SK-N-SH treated with all-trans-retinoic acid at 6 μM for 48 hours (cell line): Measurements from ENCODE around the gene UBXN1.

ENCODE experiments used
- ATAC-seq: fragments of 200-7000 bp; cut with Tn5 transposase; 3 replicates; pipeline ENCODE4 v1.9.1; 2020; ENCODE audit warnings: mild to moderate bottlenecking, moderate library complexity
- BACH2 ChIP-seq: fragments of 250-450 bp; sonication (Bioruptor Pico); IDR thresholded peaks from 2 replicates; pipeline ENCODE4 v1.9.0; 2021; ENCODE audit warnings: mild to moderate bottlenecking, borderline replicate concordance
- CREB5 ChIP-seq: fragments of 250-450 bp; sonication (Bioruptor Pico); IDR thresholded peaks from 2 replicates; pipeline ENCODE4 v1.5.1; 2020; ENCODE audit warnings: low read depth, mild to moderate bottlenecking, moderate library complexity
- CSDC2 ChIP-seq: fragments of 250-450 bp; sonication (Bioruptor Pico); IDR thresholded peaks from 2 replicates; pipeline ENCODE4 v1.5.0; 2020; ENCODE audit warnings: mild to moderate bottlenecking, moderate library complexity
- CSRNP3 ChIP-seq: fragments of 250-450 bp; sonication (Bioruptor Pico); IDR thresholded peaks from 2 replicates; pipeline ENCODE4 v1.5.1; 2021; ENCODE audit warnings: mild to moderate bottlenecking, moderate library complexity
- ESRRG ChIP-seq: fragments of 250-450 bp; sonication (Bioruptor Pico); IDR thresholded peaks from 2 replicates; pipeline ENCODE4 v1.6.1; 2021; ENCODE audit warnings: mild to moderate bottlenecking
- GLIS3 ChIP-seq: fragments of 250-450 bp; sonication (Bioruptor Pico); IDR thresholded peaks from 2 replicates; pipeline ENCODE4 v1.5.0; 2020; ENCODE audit warnings: mild to moderate bottlenecking, moderate library complexity
- ISL1 ChIP-seq: fragments of 250-450 bp; sonication (Bioruptor Pico); IDR thresholded peaks from 2 replicates; pipeline ENCODE4 v2.1.2; 2022; ENCODE audit warnings: mild to moderate bottlenecking, moderate library complexity
- OSR1 ChIP-seq: fragments of 250-450 bp; sonication (Bioruptor Pico); IDR thresholded peaks from 2 replicates; pipeline ENCODE4 v1.8.0; 2022; ENCODE audit warnings: moderate library complexity, mild to moderate bottlenecking, inconsistent platforms
- PATZ1 ChIP-seq: fragments of 250-450 bp; sonication (Bioruptor Pico); IDR thresholded peaks from 2 replicates; pipeline ENCODE4 v1.8.0; 2020; ENCODE audit warnings: mild to moderate bottlenecking, moderate library complexity, borderline replicate concordance
- POU6F1 ChIP-seq: fragments of 250-450 bp; sonication (Bioruptor Pico); IDR thresholded peaks from 2 replicates; pipeline ENCODE4 v1.8.0; 2021; ENCODE audit warnings: low read depth, mild to moderate bottlenecking, moderate library complexity, borderline replicate concordance
- PPARA ChIP-seq: fragments of 250-450 bp; sonication (Bioruptor Pico); IDR thresholded peaks from 2 replicates; pipeline ENCODE4 v1.5.0; 2020; ENCODE audit warnings: mild to moderate bottlenecking, borderline replicate concordance
- RARB ChIP-seq: fragments of 250-450 bp; sonication (Bioruptor Pico); IDR thresholded peaks from 2 replicates; pipeline ENCODE4 v1.8.0; 2021; ENCODE audit warnings: mild to moderate bottlenecking, moderate library complexity
- SNAI2 ChIP-seq: fragments of 250-450 bp; sonication (Bioruptor Pico); IDR thresholded peaks from 2 replicates; pipeline ENCODE4 v1.5.0; 2020; ENCODE audit warnings: mild to moderate bottlenecking, moderate library complexity
- TCF4 ChIP-seq: fragments of 250-450 bp; sonication (Bioruptor Pico); IDR thresholded peaks from 2 replicates; pipeline ENCODE4 v1.8.0; 2021; ENCODE audit warnings: mild to moderate bottlenecking, moderate library complexity, borderline replicate concordance
- TOX ChIP-seq: fragments of 250-450 bp; sonication (Bioruptor Pico); IDR thresholded peaks from 2 replicates; pipeline ENCODE4 v1.8.0; 2021; ENCODE audit warnings: mild to moderate bottlenecking, moderate library complexity, borderline replicate concordance
- TSHZ2 ChIP-seq: fragments of 250-450 bp; sonication (Bioruptor Pico); IDR thresholded peaks from 2 replicates; pipeline ENCODE4 v1.5.0; 2020; ENCODE audit warnings: mild to moderate bottlenecking, moderate library complexity
- ZFP3 ChIP-seq: fragments of 250-450 bp; sonication (Bioruptor Pico); IDR thresholded peaks from 2 replicates; pipeline ENCODE4 v1.5.0; 2020; ENCODE audit warnings: mild to moderate bottlenecking, moderate library complexity
- ZFP30 ChIP-seq: fragments of 450-650 bp; formaldehyde crosslinking; IDR thresholded peaks from 2 replicates; pipeline ENCODE4 v1.5.0; 2022; ENCODE audit warnings: mild to moderate bottlenecking, moderate library complexity
- ZNF565 ChIP-seq: fragments of 450-650 bp; formaldehyde crosslinking; conservative IDR thresholded peaks from 2 replicates; pipeline ENCODE4 v1.5.0; 2020; ENCODE audit warnings: low read depth, mild to moderate bottlenecking, moderate library complexity
- ZNF70 ChIP-seq: fragments of 450-650 bp; formaldehyde crosslinking; IDR thresholded peaks from 2 replicates; pipeline ENCODE4 v1.5.0; 2020; ENCODE audit warnings: mild to moderate bottlenecking, moderate library complexity
- ZNF8 ChIP-seq: fragments of 450-650 bp; formaldehyde crosslinking; IDR thresholded peaks from 2 replicates; pipeline ENCODE4 v1.5.0; 2020; ENCODE audit warnings: mild to moderate bottlenecking, moderate library complexity

UBXN1 gene

GRCh38 chr11:62726915-62727164 is 48.0 kb upstream of the UBXN1 start (continued):
- no peak for TF ChIP-seq TSHZ2 (CRISPR knock-in tag)
- TF ChIP-seq OSR1 (CRISPR knock-in tag), result no peak
- no peak for TF ChIP-seq ISL1 (CRISPR knock-in tag)
- no peak for TF ChIP-seq ESRRG (CRISPR knock-in tag)
- no peak for TF ChIP-seq CSRNP3 (CRISPR knock-in tag)

- TF ChIP-seq OSR1 (CRISPR knock-in tag) (no peak), ZNF8 (CRISPR knock-in tag) (no peak), ISL1 (CRISPR knock-in tag) (no peak), POU6F1 (CRISPR knock-in tag) (no peak), ZFP30 (no peak), CREB5 (no peak), ESRRG (CRISPR knock-in tag) (no peak), CSRNP3 (CRISPR knock-in tag) (no peak), PATZ1 (CRISPR knock-in tag) (no peak), ZFP3 (CRISPR knock-in tag) (no peak), RARB (CRISPR knock-in tag) (no peak), SNAI2 (no peak), ZNF70 (CRISPR knock-in tag) (no peak), TOX (no peak), PPARA (CRISPR knock-in tag) (no peak), CSDC2 (no peak), GLIS3 (CRISPR knock-in tag) (no peak), TCF4 (CRISPR knock-in tag) (no peak)
- TF ChIP-seq, all 23 proteins: peak for 0
- no peak for ATAC-seq
Measured at GRCh38 chr11:62726156-62726914, 47.5 kb upstream of the UBXN1 start.

GRCh38 chr11:62725646-62726045 is 46.8 kb upstream of the UBXN1 start:
- ATAC-seq, result no peak
- TF ChIP-seq CSRNP3 (CRISPR knock-in tag), result no peak
- no peak for TF ChIP-seq CSDC2
- TF ChIP-seq TOX, result no peak
- TF ChIP-seq ZFP3 (CRISPR knock-in tag), result no peak
- TF ChIP-seq BACH2, result no peak
- no peak for TF ChIP-seq ESRRG (CRISPR knock-in tag)
- no peak for TF ChIP-seq OSR1 (CRISPR knock-in tag)
- TF ChIP-seq CREB5, result no peak
- no peak for TF ChIP-seq ZNF565 (CRISPR knock-in tag)
- no peak for TF ChIP-seq ISL1 (CRISPR knock-in tag)
- TF ChIP-seq SNAI2, result no peak
